ENCODE results near the gene KRT86.
"Not testable (repeated sequence)": the region's sequence is repeated elsewhere in the genome, so short reads cannot be mapped to it uniquely, and the experiment has no call there.

KRT86 gene

GRCh38 chr12:52287816-52288805 lies 13.7 kb downstream of the KRT86 start:
- FAIRE-seq = peak; percentile 90
- DNase-seq (ENCODE audit: insufficient read length, low spot score) = not testable (repeated sequence)

- DNase-seq (ENCODE audit: insufficient read length, low spot score) = not testable (repeated sequence)
- peak; percentile 86 for FAIRE-seq
Measured at GRCh38 chr12:52290483-52291134, 16.2 kb downstream of the KRT86 start.

GRCh38 chr12:52291267-52291935 lies 17.0 kb downstream of the KRT86 start, which contains the start of gene KRT81:
KRT81 (minus strand) TSS chr12:52291534; CDS start chr12:52291465, 69 bp downstream.
- no peak for FAIRE-seq
- no peak for DNase-seq (ENCODE audit: insufficient read length, low spot score)

GRCh38 chr12:52293926-52294325 lies 19.5 kb downstream of the KRT86 start:
- FAIRE-seq = no peak

GRCh38 chr12:52294803-52295202 lies 20.4 kb downstream of the KRT86 start:
- DNase-seq (ENCODE audit: insufficient read length, low spot score) = no peak
- no peak for FAIRE-seq

More at GRCh38 chr12:52293926-52294325, 19.5 kb downstream of the KRT86 start:
- DNase-seq (ENCODE audit: insufficient read length, low spot score) = no peak

GRCh38 chr12:52295663-52296062 lies 21.2 kb downstream of the KRT86 start:
- no peak for FAIRE-seq
- no peak for DNase-seq (ENCODE audit: insufficient read length, low spot score)

GRCh38 chr12:52296572-52297215 lies 22.2 kb downstream of the KRT86 start:
- FAIRE-seq (no peak), DNase-seq (ENCODE audit: insufficient read length, low spot score) (no peak)

- DNase-seq (ENCODE audit: insufficient read length, low spot score) (no peak), FAIRE-seq (no peak)
Measured at GRCh38 chr12:52298677-52299190, 24.3 kb downstream of the KRT86 start.

GRCh38 chr12:52300796-52301691 lies 26.6 kb downstream of the KRT86 start:
- DNase-seq (ENCODE audit: insufficient read length, low spot score) (no peak), FAIRE-seq (no peak)

GRCh38 chr12:52301721-52302120 lies 27.3 kb downstream of the KRT86 start:
- not testable (repeated sequence) for FAIRE-seq; DNase-seq (ENCODE audit: insufficient read length, low spot score)

GRCh38 chr12:52302242-52302914 lies 27.9 kb downstream of the KRT86 start:
- peak; percentile 90 for FAIRE-seq
- not testable (repeated sequence) for DNase-seq (ENCODE audit: insufficient read length, low spot score)

GRCh38 chr12:52304941-52305411 lies 30.5 kb downstream of the KRT86 start:
- peak; percentile 86 for FAIRE-seq
- not testable (repeated sequence) for DNase-seq (ENCODE audit: insufficient read length, low spot score)

- FAIRE-seq (no peak), DNase-seq (ENCODE audit: insufficient read length, low spot score) (no peak)
Measured at GRCh38 chr12:52305921-52306705, 31.7 kb downstream of the KRT86 start.

- no peak for DNase-seq (ENCODE audit: insufficient read length, low spot score)
- FAIRE-seq = no peak
Measured at GRCh38 chr12:52306731-52307130, 32.3 kb downstream of the KRT86 start.

GRCh38 chr12:52307836-52308805 lies 33.7 kb downstream of the KRT86 start:
- FAIRE-seq = no peak
- no peak for DNase-seq (ENCODE audit: insufficient read length, low spot score)

- FAIRE-seq (no peak), DNase-seq (ENCODE audit: insufficient read length, low spot score) (no peak)
Measured at GRCh38 chr12:52308806-52309425, 34.5 kb downstream of the KRT86 start.
